Right lobe of liver (tissue), 4 donors: Measurements from ENCODE around the gene ARSB.

Source experiments
- CTCF ChIP-seq, 4 donors: fragments of 200-600 bp in 3 of 4; fragments of 450-650 bp in 1 of 4; IDR thresholded peaks; one replicate each; pipeline versions ENCODE4 v1.5.1 to v1.8.0; 2016 to 2022; ENCODE audit warnings: antibody characterized with exemption in 4 of 4, mild to moderate bottlenecking in 2 of 4
- POLR2A ChIP-seq: fragments of 450-650 bp; IDR thresholded peaks from one replicate; pipeline ENCODE4 v1.6.1; 2017; ENCODE audit warnings: antibody characterized with exemption, mild to moderate bottlenecking
- donor health status: DM: no; HTN: no; CAD: no.
- donor health status: DM: no; HTN: no; CAD: no.
- donor health status: DM: no; HTN: yes; CAD: no.

- TF ChIP-seq CTCF (IDR thresholded peaks at IDR 0.05) (no peak), POLR2A (no peak)
Measured at GRCh38 chr5:78907255-78907891, 77.7 kb downstream of the ARSB start.
